ENCODE data around the gene ZNF784. TPM values are rescaled to one million over a fixed set of nuclear protein-coding genes. Genes with fewer than 3 reads are reported as not detected.

Gene ZNF784
- total and polyA plus RNA-seq, 12 donors, result 3.5 to 16.3 (median 9.5) TPM

DNA sequence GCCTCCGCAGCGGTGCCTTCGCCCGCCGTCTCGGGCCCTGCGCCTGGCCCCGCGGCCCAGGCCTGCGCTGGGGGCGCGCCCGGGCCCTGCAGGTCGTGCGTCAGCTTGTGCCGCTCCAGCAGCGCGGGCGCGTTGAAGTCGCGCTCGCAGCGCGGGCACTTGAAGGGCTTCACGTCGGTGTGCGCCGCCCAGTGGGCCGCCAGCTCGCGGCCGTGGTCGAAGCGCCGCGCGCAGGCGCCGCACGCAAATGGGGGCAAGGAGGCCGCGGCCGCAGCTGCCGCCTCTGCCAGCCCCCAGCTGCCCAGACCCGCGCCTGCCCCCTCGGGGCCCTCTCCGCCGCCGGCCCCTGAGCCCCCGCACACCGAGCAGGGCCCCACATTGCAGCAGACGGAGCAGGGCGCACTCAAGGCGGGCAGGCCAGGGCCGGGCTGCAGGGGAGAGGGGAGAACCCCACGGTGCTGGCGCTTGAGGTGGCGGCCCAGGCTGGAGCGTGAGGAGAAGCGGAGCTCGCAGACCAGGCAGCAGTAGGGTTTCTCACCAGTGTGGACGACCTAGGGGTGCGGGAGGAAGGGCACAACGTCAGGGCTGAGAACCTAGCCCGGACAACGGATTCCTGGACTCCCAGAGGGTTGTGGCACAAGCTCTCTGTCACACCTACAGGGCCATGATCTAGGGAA lies 31.1 kb downstream of the ZNF784 start:
- H3K4me3 ChIP-seq, result no peak overlapping the region
- peaks cover 0 to 19% of the 10 kb centered on the region in 2 donors for H3K36me3 ChIP-seq (replicated peaks in 1 of 2)
- no peaks in the 10 kb centered on the region for H3K27me3 ChIP-seq
- intact Hi-C loops (cut with DNase I), result no loop called here
- no peak for DNase-seq
- no peak for TF ChIP-seq POLR2A (IDR thresholded peaks at IDR 0.05)
- TF ChIP-seq, protein P1, sequence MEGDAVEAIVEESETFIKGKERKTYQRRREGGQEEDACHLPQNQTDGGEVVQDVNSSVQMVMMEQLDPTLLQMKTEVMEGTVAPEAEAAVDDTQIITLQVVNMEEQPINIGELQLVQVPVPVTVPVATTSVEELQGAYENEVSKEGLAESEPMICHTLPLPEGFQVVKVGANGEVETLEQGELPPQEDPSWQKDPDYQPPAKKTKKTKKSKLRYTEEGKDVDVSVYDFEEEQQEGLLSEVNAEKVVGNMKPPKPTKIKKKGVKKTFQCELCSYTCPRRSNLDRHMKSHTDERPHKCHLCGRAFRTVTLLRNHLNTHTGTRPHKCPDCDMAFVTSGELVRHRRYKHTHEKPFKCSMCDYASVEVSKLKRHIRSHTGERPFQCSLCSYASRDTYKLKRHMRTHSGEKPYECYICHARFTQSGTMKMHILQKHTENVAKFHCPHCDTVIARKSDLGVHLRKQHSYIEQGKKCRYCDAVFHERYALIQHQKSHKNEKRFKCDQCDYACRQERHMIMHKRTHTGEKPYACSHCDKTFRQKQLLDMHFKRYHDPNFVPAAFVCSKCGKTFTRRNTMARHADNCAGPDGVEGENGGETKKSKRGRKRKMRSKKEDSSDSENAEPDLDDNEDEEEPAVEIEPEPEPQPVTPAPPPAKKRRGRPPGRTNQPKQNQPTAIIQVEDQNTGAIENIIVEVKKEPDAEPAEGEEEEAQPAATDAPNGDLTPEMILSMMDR (IDR thresholded peaks at IDR 0.05), result no peak
- H3K4me1 ChIP-seq (replicated peaks in 1 of 2), result no peaks in the 10 kb centered on the region
- H3K9me3 ChIP-seq (replicated peaks in 1 of 3), result no peaks in the 10 kb centered on the region
- WGBS, 4 donors, result 83 to 90% (median 85%) methylated on average over 12 to 68 of the region's 68 CpGs
- no peak overlapping the region for H3K27ac ChIP-seq

DNA sequence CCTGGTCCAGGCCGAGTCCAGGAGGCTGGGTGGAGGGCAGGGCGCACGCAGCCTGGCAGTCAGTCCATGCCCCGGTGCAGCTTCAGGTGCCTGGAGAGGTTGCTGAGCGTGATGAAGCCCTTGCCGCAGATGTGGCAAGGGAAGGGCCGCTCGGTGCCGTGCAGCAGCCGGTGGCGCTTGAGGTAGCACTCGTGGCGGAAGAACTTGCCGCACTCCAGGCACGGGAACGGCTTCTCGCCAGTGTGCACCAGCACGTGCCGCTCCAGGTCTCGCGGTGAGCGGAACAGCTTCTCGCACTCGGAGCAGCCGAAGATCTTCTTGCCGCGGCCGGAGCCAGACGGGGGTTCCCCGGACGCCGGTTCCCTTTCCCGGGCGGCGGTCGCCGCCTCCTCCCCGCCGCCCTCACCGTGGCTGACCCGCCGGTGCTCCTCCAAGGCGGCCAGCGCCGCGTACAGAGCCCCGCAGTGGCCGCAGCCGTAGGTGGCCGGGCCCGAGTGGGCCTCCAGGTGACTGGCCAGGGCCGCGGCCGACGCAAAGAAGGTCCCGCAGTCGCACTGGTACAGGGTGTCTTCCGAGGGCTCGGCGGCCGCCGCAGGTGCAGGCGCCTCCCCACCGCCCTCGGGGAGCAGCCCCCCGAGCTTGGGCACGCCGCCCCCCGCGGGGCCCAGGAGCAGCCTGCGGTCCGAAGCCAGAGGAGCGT lies 31.8 kb downstream of the ZNF784 start:
- no peaks in the 10 kb centered on the region for H3K27me3 ChIP-seq
- H3K36me3 ChIP-seq (replicated peaks in 1 of 2), result peaks cover 0 to 19% of the 10 kb centered on the region in 2 donors
- TF ChIP-seq POLR2A (IDR thresholded peaks at IDR 0.05), result no peak
- TF ChIP-seq, protein P1 (IDR thresholded peaks at IDR 0.05), result no peak
- peaks cover 0 to 3% of the 10 kb centered on the region in 2 donors for H3K4me1 ChIP-seq (replicated peaks in 1 of 2)
- no peak overlapping the region for H3K27ac ChIP-seq
- intact Hi-C loops (cut with DNase I), result no loop called here
- no peak overlapping the region for H3K4me3 ChIP-seq
- 89 to 96% (median 92%) methylated on average over 19 to 73 of the region's 73 CpGs for WGBS, 4 donors
- H3K9me3 ChIP-seq (replicated peaks in 1 of 3), result no peaks in the 10 kb centered on the region
- no peak for DNase-seq

DNA sequence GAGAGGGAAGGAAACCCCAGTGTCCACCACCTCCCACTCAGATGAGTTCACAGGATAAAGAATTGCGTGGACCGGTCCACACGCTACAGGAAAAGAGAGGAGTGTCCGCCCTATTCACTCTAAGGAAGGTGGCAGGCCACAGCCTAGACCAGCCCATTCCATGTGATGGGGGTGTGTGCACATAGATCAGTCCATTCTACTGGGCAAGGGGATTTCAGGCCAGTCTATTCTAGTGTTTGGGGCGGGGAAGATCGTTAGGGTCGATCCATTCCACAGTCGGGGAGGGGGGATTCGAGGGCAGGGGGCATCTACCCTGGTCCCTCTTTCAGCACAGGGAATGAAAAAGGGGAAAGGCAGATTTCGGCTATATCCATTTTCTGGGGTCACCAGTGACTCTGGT lies 32.8 kb downstream of the ZNF784 start:
- no peak overlapping the region for H3K27ac ChIP-seq
- H3K27me3 ChIP-seq, result no peaks in the 10 kb centered on the region
- TF ChIP-seq POLR2A (IDR thresholded peaks at IDR 0.05), result no peak
- TF ChIP-seq, protein P1 (IDR thresholded peaks at IDR 0.05), result no peak
- no peak overlapping the region for H3K4me3 ChIP-seq
- H3K9me3 ChIP-seq (replicated peaks in 1 of 3), result no peaks in the 10 kb centered on the region
- no peak for DNase-seq
- peaks cover 4 to 13% of the 10 kb centered on the region in 2 donors for H3K4me1 ChIP-seq (replicated peaks in 1 of 2)
- 76 to 87% (median 78%) methylated on average over 10 of the region's 10 CpGs for WGBS, 4 donors
- intact Hi-C loops (cut with DNase I), result no loop called here
- peaks cover 0 to 19% of the 10 kb centered on the region in 2 donors for H3K36me3 ChIP-seq (replicated peaks in 1 of 2)

DNA sequence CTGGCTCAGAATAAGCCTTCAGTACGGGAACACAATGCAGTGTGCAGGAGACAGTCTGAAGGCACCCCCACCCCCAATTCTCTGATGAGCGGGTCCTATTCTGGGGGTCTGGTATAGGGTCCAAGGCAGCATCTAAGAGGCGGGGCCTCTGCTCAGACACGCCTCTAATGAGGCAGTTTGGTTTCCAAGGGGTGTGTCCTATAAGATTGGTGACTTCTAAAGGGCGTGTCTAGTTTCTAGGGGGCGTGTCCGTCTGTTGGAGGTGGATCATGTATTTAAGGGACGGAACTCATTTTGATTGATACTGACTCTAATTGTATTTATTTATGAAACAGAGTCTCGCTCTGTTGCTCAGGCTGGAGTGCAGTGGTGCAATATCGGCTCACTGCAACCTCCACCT lies 33.7 kb downstream of the ZNF784 start:
- intact Hi-C loops (cut with DNase I), result no loop called here
- H3K4me3 ChIP-seq, result no peak overlapping the region
- peak in 1 of 7 donors; percentile 45 for DNase-seq
- no peak overlapping the region for H3K27ac ChIP-seq
- peaks cover 10 to 23% of the 10 kb centered on the region in 2 donors for H3K4me1 ChIP-seq (replicated peaks in 1 of 2)
- no peaks in the 10 kb centered on the region for H3K9me3 ChIP-seq (replicated peaks in 1 of 3)
- 71 to 80% (median 75%) methylated on average over 8 to 10 of the region's 10 CpGs for WGBS, 4 donors
- H3K27me3 ChIP-seq, result no peaks in the 10 kb centered on the region
- no peak for TF ChIP-seq POLR2A (IDR thresholded peaks at IDR 0.05)
- TF ChIP-seq, protein P1 (IDR thresholded peaks at IDR 0.05), result no peak
- peaks cover 0 to 9% of the 10 kb centered on the region in 2 donors for H3K36me3 ChIP-seq (replicated peaks in 1 of 2)
